Activated gamma-delta T cell treated with Interleukin-2 at 50 U/mL for 16 hours (primary cell): ENCODE data around the gene TMED6.
"Not testable (repeated sequence)": the region's sequence is repeated elsewhere in the genome, so short reads cannot be mapped to it uniquely, and the experiment has no call there.

ENCODE experiments used
- DNase-seq: peaks from one replicate; pipeline ENCODE4 v3.0.0-alpha.2; 2020

The TMED6 gene

DNA sequence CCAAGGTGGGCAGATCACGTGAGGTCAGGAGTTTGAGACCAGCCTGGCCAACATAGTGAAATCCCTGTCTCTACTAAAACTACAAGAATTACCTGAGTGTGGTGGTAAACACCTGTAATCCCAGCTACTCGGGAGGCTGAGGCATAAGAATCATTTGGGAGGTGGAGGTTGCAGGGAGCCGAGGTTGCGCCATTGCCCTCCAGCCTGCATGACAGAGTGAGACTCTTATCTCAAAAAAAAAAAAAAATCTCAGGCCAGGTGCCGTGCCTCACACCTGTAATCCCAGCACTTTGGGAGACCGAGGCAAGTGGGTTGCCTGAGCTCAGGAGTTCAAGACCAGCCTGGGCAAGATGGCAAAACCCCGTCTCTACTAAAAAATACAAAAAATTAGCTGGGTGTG lies 54.8 kb downstream of the TMED6 start:
- not testable (repeated sequence) for DNase-seq

DNA sequence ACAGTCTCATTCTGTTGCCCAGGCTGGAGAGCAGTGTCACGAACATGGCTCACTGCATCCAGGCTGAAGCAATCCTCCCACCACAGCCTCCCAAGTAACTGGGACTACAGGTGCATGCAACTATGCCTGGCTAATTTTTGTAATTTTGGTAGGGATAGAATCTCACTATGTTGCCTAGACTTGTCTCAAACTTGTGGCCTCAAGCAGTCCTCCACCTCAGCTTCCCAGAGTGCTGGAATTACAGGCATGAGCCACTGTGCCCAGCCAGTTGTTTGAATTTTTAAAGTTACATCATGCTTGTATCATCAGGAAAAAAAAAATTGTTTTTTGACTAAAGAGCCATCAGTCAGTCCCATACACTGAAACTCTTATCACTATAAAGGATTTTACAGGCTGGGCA lies 57.5 kb downstream of the TMED6 start:
- no peak for DNase-seq

DNA sequence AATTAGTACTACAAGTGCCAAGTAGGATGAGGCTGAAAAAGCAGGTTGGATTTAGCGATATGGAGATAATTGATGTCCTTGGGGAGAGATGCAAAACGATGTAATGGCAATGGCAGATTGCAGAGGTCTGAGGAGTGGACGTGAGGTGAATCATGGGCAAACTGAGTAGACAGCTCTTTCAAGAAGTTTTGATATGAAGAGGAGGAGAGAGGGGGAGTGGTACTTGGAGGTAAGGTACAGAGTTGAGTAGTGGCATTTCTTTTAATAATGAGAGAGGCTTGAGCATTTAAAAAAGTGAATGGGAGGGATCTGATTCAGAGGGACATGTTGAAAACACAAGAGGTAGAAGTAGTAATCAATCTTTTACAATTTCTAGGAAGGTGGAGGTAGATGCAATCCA lies 58.2 kb downstream of the TMED6 start:
- DNase-seq = no peak
